ENCODE data around the gene SLC29A4. TPM values are rescaled to one million over a fixed set of nuclear protein-coding genes. Genes with fewer than 3 reads are reported as not detected.

Gene SLC29A4
- total and polyA plus RNA-seq, 2 of the 8 experiments (the other 6 are each of a cell fraction or from before 2014, with no cell fraction given), result 6.9 to 15.1 TPM

GRCh38 chr7:5349437-5350173 is 66.9 kb downstream of the SLC29A4 start:
- WGBS, 2 experiments (ENCODE audit: extremely low coverage in 1 of 2, insufficient coverage in 1 of 2, insufficient read length in 1 of 2, insufficient replicate concordance in 2 of 2, low coverage in 1 of 2, low lambda C conversion rate in 2 of 2, missing lambda C conversion rate in 1 of 2), result 12% methylated on average over 20 of the region's 34 CpGs; no CpG with 5 or more reads in 1 of the 2 experiments
- peak overlapping the region; percentile 60 for H3K4ac ChIP-seq (replicated peaks; ENCODE audit: insufficient read length, low read depth, low read length)
- H4K5ac ChIP-seq (ENCODE audit: insufficient read length, low read depth, low read length), result no peak overlapping the region
- H3K9me3 ChIP-seq (ENCODE audit: insufficient read depth in 2 of 2, low read depth in 1 of 2, low read length in 1 of 2), result peaks cover 0 to 7% of the 10 kb centered on the region in 2 experiments; a peak in 1 of 4 replicates
- H2BK120ac ChIP-seq (replicated peaks; ENCODE audit: low read depth, low read length), result no peak overlapping the region
- ChIA-PET POLR2A (ENCODE audit: partially characterized antibody) (interaction anchor here (0.5 to 1.7 kb wide), 2 partner anchors 11 to 173 kb away, joined by 3 to 4 read pairs; no protein-coding TSS in a partner anchor), CTCF (ENCODE audit: partially characterized antibody) (interaction anchor here (0.8 to 11.0 kb wide), 7 partner anchors 15 to 129 kb away, joined by 3 to 73 read pairs (median 4); no protein-coding TSS in a partner anchor)
- no peak overlapping the region for H3K56ac ChIP-seq (replicated peaks; ENCODE audit: insufficient read length, low read depth, low read length)
- FAIRE-seq (peak; percentile 77), DNase-seq (ENCODE audit: low read depth in 1 of 2, low spot score in 2 of 2) (no peak)
- no peak overlapping the region for H3K14ac ChIP-seq (ENCODE audit: insufficient read length)
- H3K23me2 ChIP-seq (ENCODE audit: low read depth, low read length), result peaks cover 4% of the 10 kb centered on the region
- peaks cover 8 to 10% of the 10 kb centered on the region in 2 experiments for H4K20me1 ChIP-seq (replicated peaks in 1 of 2; ENCODE audit: control insufficient read depth in 1 of 2, insufficient read depth in 2 of 2, low read length in 2 of 2)
- no peak overlapping the region for H2AK5ac ChIP-seq (ENCODE audit: low read depth, low read length)
- H3K9ac ChIP-seq (replicated peaks in 1 of 4; ENCODE audit: extremely low read depth in 1 of 4, low read depth in 3 of 4, low read length in 3 of 4), result no peak overlapping the region
- peaks cover 2 to 29% (median 17%) of the 10 kb centered on the region in 4 experiments for H3K4me1 ChIP-seq (replicated peaks in 1 of 4; ENCODE audit: control insufficient read depth in 3 of 4, insufficient read depth in 4 of 4, low read length in 3 of 4)
- H2BK15ac ChIP-seq (ENCODE audit: low read length), result peak overlapping the region; percentile 8; the same call in 1 of the 2 replicates
- H2BK20ac ChIP-seq (ENCODE audit: low read length), result no peak overlapping the region
- no peaks in the 10 kb centered on the region; the same call in 1 of the 2 replicates for H3K79me1 ChIP-seq (ENCODE audit: low read depth, low read length)
- no peak overlapping the region; the same call in 1 of the 2 replicates for H2BK12ac ChIP-seq (ENCODE audit: low read depth, low read length)
- H2AFZ ChIP-seq (ENCODE audit: low read length), result no peak overlapping the region
- H2BK5ac ChIP-seq (ENCODE audit: low read depth, low read length), result no peak overlapping the region
- H3K4me2 ChIP-seq (ENCODE audit: insufficient read depth in 1 of 2, low read depth in 2 of 2, low read length in 2 of 2), result peak overlapping the region; percentile 94 to 99
- no peak overlapping the region for H3K27ac ChIP-seq (ENCODE audit: low read depth, low read length)
- no peak overlapping the region for H4K8ac ChIP-seq (ENCODE audit: extremely low read depth, insufficient read depth, low read length)
- peaks cover 19 to 54% (median 53%) of the 10 kb centered on the region in 4 experiments for H3K27me3 ChIP-seq (replicated peaks in 1 of 4; ENCODE audit: control insufficient read depth in 3 of 4, extremely low read depth in 1 of 4, insufficient read depth in 3 of 4, low read length in 3 of 4)
- H3K18ac ChIP-seq (ENCODE audit: extremely low read depth, low read length), result no peak overlapping the region
- H3K23ac ChIP-seq (ENCODE audit: insufficient read length), result no peak overlapping the region
- no peaks in the 10 kb centered on the region for H3K79me2 ChIP-seq (ENCODE audit: control insufficient read depth in 1 of 2, insufficient read depth in 2 of 2, low read length in 2 of 2)
- peak overlapping the region; percentile 24 to 57 (median 46); a peak in 7 of 8 replicates for H3K4me3 ChIP-seq (ENCODE audit: extremely low read depth in 1 of 4, insufficient read depth in 2 of 4, low read depth in 3 of 4, low read length in 4 of 4)
- H4K91ac ChIP-seq (replicated peaks; ENCODE audit: insufficient read length, low read length), result no peak overlapping the region
- H3K36me3 ChIP-seq (ENCODE audit: control insufficient read depth in 2 of 4, insufficient read depth in 4 of 4, low read length in 3 of 4), result no peaks in the 10 kb centered on the region
